GM15510 (cell line): ENCODE data around the gene IFNE.

Source experiments
- POLR2A ChIP-seq: IDR thresholded peaks from 3 replicates; pipeline ENCODE4 v1.6.1; 2011; ENCODE audit warnings: borderline replicate concordance; ENCODE audit not compliant: insufficient read length; ENCODE audit errors: extremely low read depth

The IFNE gene

DNA sequence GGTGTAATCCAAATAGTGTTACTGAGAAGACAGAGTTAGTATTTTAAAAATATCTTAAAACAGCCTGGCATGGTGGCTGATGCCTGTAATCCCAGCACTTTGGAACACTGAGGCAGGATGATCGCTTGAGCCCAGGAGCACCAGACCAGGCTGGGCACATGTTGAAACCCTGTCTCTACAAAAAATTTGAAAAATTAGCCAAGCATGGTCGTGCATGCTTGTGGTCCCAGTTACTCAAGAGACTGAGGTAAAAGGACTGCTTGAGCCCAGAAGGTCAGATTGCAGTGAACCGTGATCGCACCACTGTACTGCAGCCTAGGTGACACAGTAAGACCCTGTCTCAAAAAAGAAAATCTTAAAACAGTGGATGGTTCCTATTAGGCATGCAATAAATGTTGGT lies 29.4 kb downstream of the IFNE start:
- no peak for TF ChIP-seq POLR2A

DNA sequence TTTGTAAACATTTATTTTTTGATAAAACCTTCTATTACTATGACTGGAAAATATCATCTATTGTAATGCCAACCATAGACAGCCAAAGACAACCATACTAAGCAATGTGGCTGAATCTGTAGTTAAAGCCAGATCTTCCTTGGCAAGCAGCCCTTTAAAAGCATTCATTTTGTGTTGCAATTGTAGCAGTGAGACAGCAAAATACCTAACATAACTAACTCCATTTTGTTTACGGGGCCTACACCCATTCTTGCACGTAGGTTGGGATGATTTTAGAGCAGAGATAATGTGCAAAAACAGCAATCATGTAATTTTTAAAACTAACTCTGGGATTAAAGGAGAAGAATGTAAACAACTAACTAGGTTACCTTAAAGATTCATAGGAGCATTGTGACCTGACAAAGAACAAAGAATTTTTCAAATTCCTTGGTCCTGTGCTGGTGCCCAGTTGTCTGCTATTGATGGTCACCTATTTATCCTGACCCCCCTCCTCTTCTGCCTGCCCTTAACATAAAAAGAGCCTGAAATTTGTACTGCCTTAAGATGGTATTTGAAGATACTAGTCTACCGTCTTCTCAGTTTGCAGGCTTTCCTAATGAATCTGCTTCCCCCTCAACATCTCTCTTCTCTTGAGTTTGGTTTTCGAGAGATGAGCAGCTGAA lies 31.2 kb downstream of the IFNE start:
- TF ChIP-seq POLR2A = no peak

DNA sequence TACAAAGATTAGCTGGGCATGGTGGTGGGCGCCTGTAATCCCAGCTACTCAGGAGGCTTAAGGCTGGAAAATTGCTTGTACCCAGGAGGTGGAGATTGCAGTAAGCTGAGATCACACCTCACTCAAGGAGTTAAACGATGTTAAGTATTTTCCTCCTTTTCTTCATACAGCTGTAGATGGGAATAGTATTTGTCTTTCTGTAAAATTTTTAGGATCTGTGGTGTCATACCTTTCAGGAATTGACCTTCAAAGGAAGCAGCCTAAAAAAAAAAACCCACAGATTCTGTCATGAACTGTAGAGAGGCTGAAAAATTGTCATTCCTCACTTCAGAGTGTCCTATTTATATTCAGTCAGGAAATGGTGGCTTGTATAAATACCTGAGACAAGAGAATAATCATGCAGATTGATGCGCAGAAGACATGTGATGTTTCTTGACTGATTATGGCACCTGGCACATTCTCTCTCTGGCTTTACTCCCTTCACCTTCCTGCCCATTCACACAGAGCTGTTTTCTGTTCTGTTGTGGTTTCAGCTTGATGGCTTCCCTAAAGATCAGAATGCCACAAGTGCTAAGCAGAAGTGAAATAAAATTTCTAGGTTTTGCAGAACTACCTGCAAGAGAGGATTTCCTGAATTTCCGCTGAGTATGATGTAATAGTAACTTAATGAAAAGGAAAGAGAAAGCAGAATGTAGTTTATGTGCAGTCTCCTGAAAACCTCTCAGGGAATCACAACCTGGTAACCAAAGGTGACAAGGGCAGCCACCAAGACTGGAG lies 38.1 kb downstream of the IFNE start:
- no peak for TF ChIP-seq POLR2A

DNA sequence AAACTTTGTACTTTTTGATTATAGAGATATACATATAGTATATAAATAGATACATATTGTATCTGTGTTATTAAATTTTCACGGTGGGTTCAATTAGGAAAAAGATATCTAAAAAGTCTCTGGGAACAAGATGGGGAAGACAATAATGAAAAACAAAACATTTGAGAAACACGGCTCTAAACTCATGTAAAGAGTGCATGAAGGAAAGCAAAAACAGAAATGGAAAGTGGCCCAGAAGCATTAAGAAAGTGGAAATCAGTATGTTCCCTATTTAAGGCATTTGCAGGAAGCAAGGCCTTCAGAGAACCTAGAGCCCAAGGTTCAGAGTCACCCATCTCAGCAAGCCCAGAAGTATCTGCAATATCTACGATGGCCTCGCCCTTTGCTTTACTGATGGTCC lies 42.0 kb downstream of the IFNE start, which contains the start of gene IFNA1:
IFNA1 (plus strand) TSS at position 301 of the 400 bp plus-strand sequence; CDS start at position 370, 69 bp downstream.
- TF ChIP-seq POLR2A = no peak

DNA sequence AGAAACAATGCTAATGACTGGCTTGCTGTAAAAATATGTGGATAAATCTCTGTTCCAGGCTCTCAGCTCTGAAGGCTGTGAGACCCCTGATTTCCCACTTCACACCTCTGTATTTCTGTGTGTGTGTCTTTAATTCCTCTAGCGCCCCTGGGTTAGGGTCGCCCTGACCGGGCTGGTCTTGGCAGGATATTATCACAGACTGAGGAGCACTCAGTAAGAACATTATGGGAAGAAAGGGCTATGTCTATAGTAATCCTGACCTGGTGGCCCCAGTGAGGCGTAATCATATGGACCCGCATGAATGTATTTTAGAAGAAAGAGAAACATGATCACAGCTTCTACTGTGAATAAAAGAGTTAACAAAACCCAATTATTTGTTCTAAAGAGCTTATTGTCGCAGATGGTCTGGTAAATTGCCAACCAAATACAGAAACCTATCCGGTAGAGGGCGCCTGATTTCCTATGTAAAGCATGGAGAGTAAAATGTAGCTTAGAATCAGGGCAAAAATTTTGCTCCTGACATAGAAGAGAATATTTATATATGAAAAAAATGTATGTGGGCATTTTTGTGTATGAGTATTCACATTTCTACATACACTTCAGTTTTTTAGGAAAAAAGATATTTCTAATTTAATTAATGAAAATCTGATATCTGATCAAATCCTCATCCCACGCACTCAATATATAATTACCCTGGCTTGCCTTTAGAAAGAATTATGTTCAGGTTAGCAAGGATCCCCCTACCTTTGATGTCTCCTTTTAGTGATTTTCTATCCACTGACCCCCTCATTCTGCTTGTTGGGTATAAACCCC lies 47.7 kb downstream of the IFNE start:
- TF ChIP-seq POLR2A = no peak

DNA sequence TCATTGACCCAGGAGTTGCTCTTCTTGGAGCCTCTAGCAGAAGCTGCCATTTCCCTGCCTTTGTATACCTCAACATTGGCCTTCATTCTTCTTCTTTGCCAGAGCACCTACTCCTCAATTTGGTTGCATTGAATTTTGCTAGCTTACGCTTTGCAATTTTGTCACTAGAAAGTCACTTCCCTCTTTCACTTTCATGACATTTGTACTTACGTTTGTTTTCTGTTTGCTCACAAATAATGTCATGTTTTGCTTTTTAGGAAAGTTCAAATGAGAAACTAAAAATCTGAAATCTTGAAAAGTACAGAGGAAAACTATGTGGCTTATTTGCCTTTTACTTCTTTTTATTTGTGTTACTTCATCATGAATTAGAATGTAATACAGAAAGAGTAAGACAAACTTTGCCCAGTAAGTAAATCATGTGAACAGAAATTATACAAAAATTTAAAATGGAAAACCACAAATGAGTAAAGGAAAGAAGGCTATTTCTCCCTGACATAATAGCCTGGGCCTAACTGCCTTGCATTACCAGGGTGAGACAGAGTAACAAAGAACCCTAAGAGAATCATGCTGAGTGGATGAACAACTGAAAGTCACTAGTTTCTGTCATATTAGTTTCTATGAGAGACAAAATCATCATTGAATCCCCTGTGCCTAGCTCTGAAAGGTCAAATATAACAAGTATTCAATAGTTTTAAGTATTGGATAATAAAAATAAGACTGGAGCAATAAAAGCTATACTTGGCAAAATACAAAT lies 49.3 kb downstream of the IFNE start:
- no peak for TF ChIP-seq POLR2A
